ENCODE measurements around the gene TOX2. TPM values are rescaled to one million over a fixed set of nuclear protein-coding genes. Genes with fewer than 3 reads are reported as not detected.

TOX2 gene
- total RNA-seq, 3 donors from 2014 or later = 0.66 to 1.1 (median 0.87) TPM

DNA sequence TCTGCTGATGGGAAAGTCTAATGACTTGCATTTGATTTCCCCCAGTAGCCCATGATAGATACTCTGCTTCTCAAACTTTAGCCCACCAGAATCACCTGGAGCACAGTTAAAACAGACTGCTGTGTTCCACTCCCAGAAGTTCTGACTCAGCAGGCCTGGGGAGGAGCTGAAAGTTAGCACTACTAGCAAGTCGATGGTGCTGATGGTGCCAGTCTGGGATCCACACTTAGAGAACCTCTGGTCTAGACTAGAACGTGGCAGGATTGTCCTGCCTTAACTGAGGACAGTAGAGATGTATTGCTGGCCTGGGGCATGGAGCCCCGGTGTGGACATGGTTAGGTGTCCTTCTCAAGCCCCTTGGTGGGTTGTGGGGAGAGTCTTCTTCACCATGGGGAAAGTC, 8.7 kb downstream of the TOX2 start:
- DNase-seq (no peak), ATAC-seq (no peak)
- Mint-ChIP-seq H3K36me3 (ENCODE audit: insufficient read depth) (no peaks in the 10 kb centered on the region), H3K27me3 (ENCODE audit: low read depth) (peaks cover 12% of the 10 kb centered on the region), H3K4me3 (no peak overlapping the region), H3K9me3 (no peaks in the 10 kb centered on the region), H3K4me1 (ENCODE audit: low read depth) (peaks cover 50% of the 10 kb centered on the region)

DNA sequence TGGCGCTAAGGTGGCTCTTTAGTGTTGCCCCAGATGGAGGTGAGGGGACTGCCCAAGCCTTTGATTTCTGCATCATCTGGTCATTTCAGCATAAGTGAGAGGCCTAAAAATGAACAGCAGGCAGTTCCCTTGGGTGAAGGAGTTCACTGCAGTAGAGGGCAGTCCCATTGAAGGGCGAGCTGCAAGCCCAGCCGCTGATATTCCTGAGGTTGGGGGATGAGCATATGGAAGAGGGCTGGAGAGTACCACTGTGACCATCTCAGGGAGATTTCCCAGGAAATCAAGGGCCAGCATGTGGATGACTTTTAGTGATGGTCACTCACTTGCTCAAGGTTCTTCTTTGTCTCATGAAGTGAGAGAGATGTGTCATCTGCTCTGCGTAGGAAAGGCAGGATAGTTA, 9.3 kb downstream of the TOX2 start:
- no peak overlapping the region for H3K4me3 Mint-ChIP-seq
- H3K27me3 Mint-ChIP-seq (ENCODE audit: low read depth) = peaks cover 11% of the 10 kb centered on the region
- H3K4me1 Mint-ChIP-seq (ENCODE audit: low read depth) = peaks cover 52% of the 10 kb centered on the region

DNA sequence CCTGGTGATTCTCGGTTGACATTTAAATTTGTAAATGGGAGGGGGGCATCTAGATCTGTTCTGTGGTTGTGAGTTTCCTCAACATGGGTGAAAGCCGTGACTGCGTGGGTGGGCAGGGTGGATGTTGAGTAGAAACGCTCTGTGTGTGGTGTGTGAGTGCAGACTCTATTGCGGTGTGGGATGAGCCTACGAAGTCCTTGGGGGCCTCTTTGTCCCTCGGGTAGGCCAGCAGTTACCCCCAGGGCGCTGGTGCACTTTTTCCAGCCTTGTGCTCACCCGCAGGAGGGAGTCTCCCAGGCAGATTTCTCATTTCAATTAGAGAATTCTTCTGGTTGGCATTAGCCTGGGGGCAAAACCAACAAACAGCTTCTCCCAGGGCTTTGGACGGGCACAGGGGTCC, 10.6 kb downstream of the TOX2 start:
- Mint-ChIP-seq H3K27me3 (ENCODE audit: low read depth) (peaks cover 11% of the 10 kb centered on the region), H3K9me3 (no peaks in the 10 kb centered on the region), H3K4me3 (peak overlapping the region; percentile 50), H3K36me3 (ENCODE audit: insufficient read depth) (no peaks in the 10 kb centered on the region), H3K4me1 (ENCODE audit: low read depth) (peaks cover 52% of the 10 kb centered on the region)
- DNase-seq (peak; percentile 79), ATAC-seq (peak; percentile 81 to 85)

More for the DNA sequence above, 9.3 kb downstream of the TOX2 start:
- ATAC-seq = no peak
- no peaks in the 10 kb centered on the region for H3K9me3 Mint-ChIP-seq
- no peak for DNase-seq
- H3K36me3 Mint-ChIP-seq (ENCODE audit: insufficient read depth) = no peaks in the 10 kb centered on the region

DNA sequence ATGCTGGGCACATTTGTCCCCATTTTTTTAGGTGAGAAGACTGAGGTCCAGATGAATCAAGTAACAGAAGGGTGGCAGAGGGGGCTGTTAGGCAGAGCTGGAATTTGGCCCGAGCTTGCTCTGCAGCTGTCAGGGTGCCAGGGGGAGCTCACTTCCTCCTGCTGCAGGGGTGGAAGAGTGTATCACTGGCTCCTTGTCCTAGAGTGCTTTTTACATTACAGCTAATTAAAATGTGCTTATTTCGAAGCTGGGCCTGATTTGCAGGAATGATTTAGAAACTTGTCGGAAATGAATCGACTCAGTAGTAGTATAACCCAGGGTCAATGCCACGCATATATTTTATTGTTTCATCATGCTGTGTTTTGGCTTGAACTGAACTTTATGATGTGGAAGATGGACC, 11.1 kb downstream of the TOX2 start:
- Mint-ChIP-seq H3K27me3 (ENCODE audit: low read depth) (peaks cover 11% of the 10 kb centered on the region), H3K9me3 (no peaks in the 10 kb centered on the region), H3K36me3 (ENCODE audit: insufficient read depth) (no peaks in the 10 kb centered on the region), H3K4me3 (peak overlapping the region; percentile 38), H3K4me1 (ENCODE audit: low read depth) (peaks cover 52% of the 10 kb centered on the region)
- DNase-seq = no peak
- peak in 1 of 2 donors; percentile 58 for ATAC-seq

DNA sequence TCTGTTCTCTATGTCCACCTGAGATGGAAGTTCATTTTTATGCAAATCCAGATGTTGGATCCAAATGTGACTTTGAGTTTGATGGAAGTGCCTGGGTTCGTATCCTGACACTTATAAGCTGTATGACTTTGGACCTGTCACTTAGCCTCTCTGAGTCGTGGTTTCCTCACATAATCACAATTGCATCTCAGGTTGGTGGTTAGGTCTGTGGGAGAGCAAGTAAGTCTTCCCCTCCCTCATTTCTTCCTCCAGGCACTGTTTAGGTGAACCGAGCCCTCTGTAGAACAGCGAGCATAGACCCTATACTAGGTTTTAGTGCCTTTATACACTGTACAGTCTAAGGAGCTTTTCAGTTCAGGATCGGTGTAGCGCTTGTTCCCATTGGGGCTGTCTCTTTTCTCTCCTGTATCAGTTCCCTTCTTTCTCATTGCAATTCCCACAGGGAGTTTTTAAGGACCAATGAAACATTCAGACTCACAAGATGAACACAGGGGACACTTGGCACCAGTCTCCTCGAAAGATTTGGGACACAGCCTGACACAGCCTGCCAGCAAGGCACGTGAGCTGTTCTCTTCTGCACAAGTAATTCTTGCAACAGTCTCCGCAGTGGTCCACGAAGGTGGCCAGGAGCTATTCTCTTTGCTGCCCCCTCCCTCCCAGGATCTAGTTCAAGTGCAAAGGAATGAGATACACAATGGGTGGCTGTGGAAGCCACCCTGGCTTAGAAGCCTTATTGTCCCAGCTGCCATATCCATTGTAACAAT, 11.8 kb downstream of the TOX2 start:
- peak; percentile 13 for ATAC-seq
- Mint-ChIP-seq H3K9me3 (no peaks in the 10 kb centered on the region), H3K4me3 (no peak overlapping the region), H3K27me3 (ENCODE audit: low read depth) (peaks cover 14% of the 10 kb centered on the region), H3K36me3 (ENCODE audit: insufficient read depth) (no peaks in the 10 kb centered on the region), H3K4me1 (ENCODE audit: low read depth) (peaks cover 48% of the 10 kb centered on the region)
- DNase-seq = no peak

DNA sequence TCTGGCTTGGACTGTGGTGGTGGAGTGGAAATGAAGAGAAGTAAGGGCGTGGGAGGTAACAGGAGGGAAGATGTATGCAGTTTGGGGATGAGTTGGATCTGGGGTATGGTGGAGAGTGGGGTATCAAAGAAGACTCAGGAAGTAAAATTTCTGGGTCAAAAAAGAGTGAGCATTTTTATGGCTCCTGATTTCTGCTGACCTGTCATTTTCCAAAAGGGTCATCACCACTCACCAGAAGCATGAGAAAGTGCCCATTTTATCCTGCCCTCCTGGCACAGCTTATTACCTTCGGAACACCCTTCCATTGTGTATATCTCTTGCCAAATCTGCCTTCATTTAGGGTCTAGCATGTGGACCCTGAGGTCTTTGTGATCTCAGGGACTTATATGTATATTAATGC, 17.3 kb downstream of the TOX2 start:
- no peak for DNase-seq
- no peaks in the 10 kb centered on the region for H3K9me3 Mint-ChIP-seq
- peaks cover 18% of the 10 kb centered on the region for H3K27me3 Mint-ChIP-seq (ENCODE audit: low read depth)
- H3K4me3 Mint-ChIP-seq = no peak overlapping the region
- no peaks in the 10 kb centered on the region for H3K36me3 Mint-ChIP-seq (ENCODE audit: insufficient read depth)
- peaks cover 11% of the 10 kb centered on the region for H3K4me1 Mint-ChIP-seq (ENCODE audit: low read depth)
- no peak for ATAC-seq

DNA sequence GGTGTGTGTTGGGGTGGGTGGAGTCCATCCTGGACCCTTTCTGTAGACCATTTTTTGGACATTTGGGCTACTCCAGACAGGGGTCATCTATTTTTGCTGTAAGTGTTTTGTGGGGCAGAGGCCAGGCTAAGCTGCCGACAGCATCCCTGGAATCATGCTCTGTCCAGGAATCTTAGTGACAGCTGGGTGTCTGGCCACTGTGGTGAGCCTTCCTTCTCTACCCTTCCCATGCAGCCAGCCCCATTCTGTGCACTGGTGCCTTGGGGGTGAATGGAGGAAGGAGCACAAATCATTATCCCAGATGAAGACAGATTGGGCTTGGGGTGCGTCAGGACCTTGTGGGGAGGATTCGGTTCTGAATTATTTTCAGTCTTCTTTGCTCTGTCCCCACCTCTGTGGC, 20.2 kb downstream of the TOX2 start:
- DNase-seq (no peak), ATAC-seq (no peak)
- no peaks in the 10 kb centered on the region for H3K9me3 Mint-ChIP-seq
- peaks cover 9% of the 10 kb centered on the region for H3K4me1 Mint-ChIP-seq (ENCODE audit: low read depth)
- peaks cover 18% of the 10 kb centered on the region for H3K27me3 Mint-ChIP-seq (ENCODE audit: low read depth)
- no peaks in the 10 kb centered on the region for H3K36me3 Mint-ChIP-seq (ENCODE audit: insufficient read depth)
- H3K4me3 Mint-ChIP-seq = no peak overlapping the region

DNA sequence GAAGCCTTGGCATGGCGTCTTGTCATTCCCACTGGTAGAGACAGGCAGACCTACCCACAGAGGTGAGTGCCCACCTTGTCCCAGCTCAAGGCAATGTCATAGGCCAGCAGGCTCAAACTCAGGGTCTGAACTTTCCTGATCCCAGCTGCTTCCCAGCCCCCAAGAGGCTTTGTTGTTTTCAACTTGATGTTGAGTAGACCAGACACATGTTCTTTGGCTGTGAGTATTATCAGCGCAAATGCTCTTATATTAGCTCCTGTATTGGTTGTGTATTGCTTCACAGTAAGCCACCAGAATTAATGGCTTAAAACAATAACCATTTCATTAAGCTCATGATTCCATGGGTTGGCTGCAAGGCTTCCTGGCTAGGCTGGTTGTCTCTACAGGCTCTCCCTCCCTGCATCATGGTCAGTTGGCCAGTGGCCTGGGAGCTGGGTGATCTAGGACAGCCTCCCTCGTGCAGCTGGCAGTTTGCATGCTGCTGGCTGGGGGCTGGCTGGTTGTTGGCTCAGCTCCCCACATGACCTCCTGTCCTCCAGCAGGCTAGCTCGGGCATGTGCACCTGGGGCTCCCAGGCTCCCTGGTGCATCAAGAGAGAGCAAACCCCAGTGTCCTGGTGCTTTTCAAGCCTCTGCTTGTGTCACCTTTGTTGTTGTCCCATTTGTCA, 21.6 kb downstream of the TOX2 start:
- H3K27me3 Mint-ChIP-seq (ENCODE audit: low read depth) = peaks cover 17% of the 10 kb centered on the region
- DNase-seq (no peak), ATAC-seq (no peak)
- no peak overlapping the region for H3K4me3 Mint-ChIP-seq
- no peaks in the 10 kb centered on the region for H3K36me3 Mint-ChIP-seq (ENCODE audit: insufficient read depth)
- no peaks in the 10 kb centered on the region for H3K9me3 Mint-ChIP-seq
- H3K4me1 Mint-ChIP-seq (ENCODE audit: low read depth) = peaks cover 20% of the 10 kb centered on the region

DNA sequence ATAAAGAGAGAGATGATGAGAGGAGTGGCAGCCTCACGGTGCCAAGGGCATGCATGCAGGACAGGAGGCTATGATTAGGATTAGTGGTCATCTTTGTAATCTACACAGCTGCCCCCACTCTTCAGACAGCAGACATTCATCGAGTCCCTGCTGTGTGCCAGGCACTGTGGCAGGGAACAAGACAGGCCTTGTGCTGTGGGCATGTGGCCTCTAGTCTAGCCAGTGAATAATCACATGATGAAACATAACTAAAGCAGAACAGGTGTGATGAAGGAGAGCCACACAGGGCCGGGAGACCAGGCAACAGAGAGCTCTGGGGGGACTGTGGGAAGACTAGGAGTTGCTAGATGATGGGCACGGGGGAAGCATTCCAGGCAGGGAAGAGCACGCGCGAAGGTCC, 22.2 kb downstream of the TOX2 start:
- Mint-ChIP-seq H3K36me3 (ENCODE audit: insufficient read depth) (no peaks in the 10 kb centered on the region), H3K4me1 (ENCODE audit: low read depth) (peaks cover 23% of the 10 kb centered on the region), H3K4me3 (no peak overlapping the region), H3K27me3 (ENCODE audit: low read depth) (peaks cover 14% of the 10 kb centered on the region), H3K9me3 (no peaks in the 10 kb centered on the region)
- ATAC-seq (no peak), DNase-seq (no peak)

DNA sequence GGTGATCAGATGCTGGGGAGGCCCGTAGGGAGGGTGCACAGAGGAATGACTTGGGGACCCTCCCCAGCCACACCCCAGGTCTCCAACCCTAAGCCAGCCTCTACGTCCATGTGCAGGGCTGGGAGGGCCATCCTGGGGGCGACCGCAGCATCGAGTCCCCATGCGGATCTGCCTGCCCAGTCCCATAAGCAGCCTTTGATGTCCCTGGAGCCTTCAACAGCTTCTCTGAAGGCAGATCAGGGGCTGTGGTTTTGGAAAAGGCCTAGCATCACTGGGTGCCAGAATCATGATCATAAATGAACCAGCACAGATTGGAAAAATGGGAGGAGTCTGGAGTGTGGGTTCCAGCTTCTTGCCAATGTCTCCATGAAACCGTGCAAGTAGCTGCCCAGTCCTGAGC, 22.9 kb downstream of the TOX2 start:
- ATAC-seq (no peak), DNase-seq (no peak)
- peaks cover 14% of the 10 kb centered on the region for H3K27me3 Mint-ChIP-seq (ENCODE audit: low read depth)
- H3K9me3 Mint-ChIP-seq = no peaks in the 10 kb centered on the region
- H3K4me1 Mint-ChIP-seq (ENCODE audit: low read depth) = peaks cover 30% of the 10 kb centered on the region
- H3K36me3 Mint-ChIP-seq (ENCODE audit: insufficient read depth) = no peaks in the 10 kb centered on the region
- no peak overlapping the region for H3K4me3 Mint-ChIP-seq

DNA sequence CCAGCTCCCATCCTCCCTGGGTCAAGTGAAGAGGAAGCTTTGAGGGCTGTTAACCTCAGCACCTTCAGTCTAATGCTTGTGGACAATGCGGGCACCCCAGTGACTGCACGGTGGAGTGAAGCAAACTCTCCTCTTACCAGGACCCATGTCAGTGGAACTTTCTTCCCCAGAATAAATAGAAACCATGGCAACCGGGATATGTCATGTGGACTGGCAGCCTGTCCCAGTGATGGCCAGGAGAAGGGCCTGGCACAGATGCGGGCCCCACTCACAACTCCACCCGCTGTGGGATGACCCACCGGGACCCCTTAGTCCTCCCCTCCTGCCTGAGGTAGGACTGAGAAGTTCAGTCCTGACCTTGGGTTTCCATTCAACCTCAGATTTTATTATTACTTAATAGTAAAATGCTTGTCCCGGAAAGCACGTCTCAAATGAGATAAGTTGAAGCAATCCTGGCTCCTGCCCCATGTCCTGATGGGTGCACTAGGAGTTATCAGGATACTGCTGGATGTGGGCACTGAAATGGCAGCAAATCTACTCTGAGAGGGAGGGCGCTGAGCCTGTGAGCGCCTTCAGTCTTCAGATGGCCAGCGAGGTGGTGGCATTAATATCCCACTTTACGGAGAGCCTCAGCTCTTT, 23.5 kb downstream of the TOX2 start:
- peaks cover 14% of the 10 kb centered on the region for H3K27me3 Mint-ChIP-seq (ENCODE audit: low read depth)
- H3K4me1 Mint-ChIP-seq (ENCODE audit: low read depth) = peaks cover 36% of the 10 kb centered on the region
- H3K36me3 Mint-ChIP-seq (ENCODE audit: insufficient read depth) = no peaks in the 10 kb centered on the region
- DNase-seq (no peak), ATAC-seq (no peak)
- no peak overlapping the region for H3K4me3 Mint-ChIP-seq
- H3K9me3 Mint-ChIP-seq = no peaks in the 10 kb centered on the region

DNA sequence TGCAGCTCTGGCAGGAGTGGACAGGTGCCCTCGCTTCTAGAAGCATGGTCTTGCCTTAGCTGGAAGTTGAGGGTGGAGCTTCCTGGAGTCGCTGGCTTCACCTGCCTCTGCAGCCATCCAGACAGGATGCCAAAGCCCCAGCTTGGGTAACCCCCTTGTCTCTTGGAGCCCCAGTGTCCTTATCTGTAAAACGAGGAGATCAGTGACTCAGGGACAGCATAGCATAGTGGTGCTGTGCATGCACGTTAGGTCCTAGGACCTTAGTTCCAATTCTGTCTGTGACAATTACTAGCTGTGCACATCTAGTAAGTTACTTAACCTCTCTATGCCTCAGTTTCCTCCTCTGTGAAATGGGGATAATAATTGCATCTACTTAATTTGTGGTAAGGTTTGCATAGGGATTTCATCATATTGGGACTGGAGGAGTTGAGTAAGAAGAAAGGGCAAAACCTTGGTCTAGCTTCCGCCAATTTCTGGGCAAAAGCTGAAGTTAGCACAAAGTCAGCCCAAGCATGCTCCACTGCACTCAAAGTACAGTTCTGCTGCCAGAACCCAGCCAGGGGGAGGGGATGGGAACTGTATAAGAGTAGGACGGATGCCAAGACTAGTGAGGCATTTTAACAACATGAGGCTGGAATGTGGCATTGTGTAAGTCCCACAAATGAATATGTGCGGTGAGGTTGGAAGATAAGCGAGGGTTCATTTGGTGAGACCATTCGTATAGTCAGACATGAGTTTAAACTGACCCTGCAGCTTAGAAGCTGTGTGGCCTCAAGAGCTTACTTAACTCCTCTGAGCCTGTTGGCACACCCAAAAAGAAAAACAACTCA, 24.5 kb downstream of the TOX2 start:
- Mint-ChIP-seq H3K36me3 (ENCODE audit: insufficient read depth) (no peaks in the 10 kb centered on the region), H3K4me1 (ENCODE audit: low read depth) (peaks cover 45% of the 10 kb centered on the region), H3K9me3 (no peaks in the 10 kb centered on the region), H3K4me3 (no peak overlapping the region), H3K27me3 (ENCODE audit: low read depth) (peaks cover 7% of the 10 kb centered on the region)
- DNase-seq = no peak
- no peak for ATAC-seq

DNA sequence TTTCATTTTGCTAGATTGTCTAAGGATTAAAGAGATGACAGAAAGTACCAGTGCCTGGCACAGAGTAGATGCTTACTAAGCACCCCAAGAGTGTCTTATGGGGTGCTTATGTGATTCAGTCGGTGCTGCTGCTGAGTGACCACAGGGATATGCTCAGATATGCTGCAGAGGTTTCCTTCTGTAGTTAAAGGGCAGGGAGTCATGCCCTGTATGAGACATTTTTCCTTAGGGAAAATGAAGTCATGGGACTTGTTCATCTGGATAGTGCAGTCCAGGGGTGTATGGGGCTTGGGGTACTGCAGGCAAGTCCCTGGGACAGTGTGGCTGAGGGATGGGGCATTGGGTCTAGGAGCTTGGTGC, 25.1 kb downstream of the TOX2 start:
- no peak for ATAC-seq
- Mint-ChIP-seq H3K4me3 (no peak overlapping the region), H3K4me1 (ENCODE audit: low read depth) (peaks cover 46% of the 10 kb centered on the region)

DNA sequence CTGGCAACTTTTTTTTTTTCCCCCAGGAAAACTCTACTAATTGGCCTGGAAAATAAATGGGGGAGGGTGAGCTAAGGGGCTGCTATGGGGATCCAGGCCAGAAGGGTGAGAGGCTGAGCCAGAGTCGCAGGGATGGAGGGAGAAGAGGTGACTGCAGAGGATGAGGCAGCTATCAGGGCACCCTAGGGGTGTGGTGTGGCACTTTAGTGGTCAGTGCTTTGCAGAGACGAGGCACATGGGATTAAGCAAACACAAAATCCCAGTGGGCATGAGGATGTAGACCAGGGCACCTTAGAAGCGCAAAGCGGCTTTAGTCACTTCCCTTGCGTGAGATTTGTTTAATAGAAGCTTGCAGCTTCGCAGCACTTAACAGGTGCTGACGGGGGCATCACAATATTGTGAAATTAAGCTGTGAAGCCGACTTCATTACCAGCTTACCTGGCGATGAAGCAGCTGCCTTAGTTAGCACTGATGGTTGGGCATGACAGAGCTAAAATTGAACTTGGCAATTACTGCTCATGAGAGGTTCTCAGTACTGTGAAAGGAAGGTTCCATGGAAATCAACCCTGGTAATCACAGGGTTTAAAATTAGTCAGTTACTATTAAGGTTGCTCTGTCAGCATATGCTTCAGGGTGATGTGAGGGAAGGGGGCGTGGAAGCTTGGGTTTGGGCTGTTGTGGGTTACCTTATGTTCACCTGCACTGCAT, 26.0 kb downstream of the TOX2 start:
- Mint-ChIP-seq H3K4me1 (ENCODE audit: low read depth) (peaks cover 53% of the 10 kb centered on the region), H3K9me3 (no peaks in the 10 kb centered on the region), H3K4me3 (no peak overlapping the region), H3K27me3 (ENCODE audit: low read depth) (peaks cover 4% of the 10 kb centered on the region), H3K36me3 (ENCODE audit: insufficient read depth) (no peaks in the 10 kb centered on the region)
- DNase-seq = no peak
- peak in 1 of 2 donors; percentile 49 for ATAC-seq

More for the DNA sequence above, 25.1 kb downstream of the TOX2 start:
- H3K9me3 Mint-ChIP-seq = no peaks in the 10 kb centered on the region
- DNase-seq = no peak
- peaks cover 3% of the 10 kb centered on the region for H3K27me3 Mint-ChIP-seq (ENCODE audit: low read depth)
- H3K36me3 Mint-ChIP-seq (ENCODE audit: insufficient read depth) = no peaks in the 10 kb centered on the region

Measured in activated T-cell treated with anti-CD3 and anti-CD28 coated beads, Interleukin-2, amount 50 U/mL, for 4 hours (primary cell).